ENCODE results near the gene NAXD. TPM values are rescaled to one million over a fixed set of nuclear protein-coding genes. Genes with fewer than 3 reads are reported as not detected.

NAXD gene
- total RNA-seq, 4 donors from 2014 or later: 20.4 to 25.8 (median 24.2) TPM

- TF ChIP-seq, protein P1, sequence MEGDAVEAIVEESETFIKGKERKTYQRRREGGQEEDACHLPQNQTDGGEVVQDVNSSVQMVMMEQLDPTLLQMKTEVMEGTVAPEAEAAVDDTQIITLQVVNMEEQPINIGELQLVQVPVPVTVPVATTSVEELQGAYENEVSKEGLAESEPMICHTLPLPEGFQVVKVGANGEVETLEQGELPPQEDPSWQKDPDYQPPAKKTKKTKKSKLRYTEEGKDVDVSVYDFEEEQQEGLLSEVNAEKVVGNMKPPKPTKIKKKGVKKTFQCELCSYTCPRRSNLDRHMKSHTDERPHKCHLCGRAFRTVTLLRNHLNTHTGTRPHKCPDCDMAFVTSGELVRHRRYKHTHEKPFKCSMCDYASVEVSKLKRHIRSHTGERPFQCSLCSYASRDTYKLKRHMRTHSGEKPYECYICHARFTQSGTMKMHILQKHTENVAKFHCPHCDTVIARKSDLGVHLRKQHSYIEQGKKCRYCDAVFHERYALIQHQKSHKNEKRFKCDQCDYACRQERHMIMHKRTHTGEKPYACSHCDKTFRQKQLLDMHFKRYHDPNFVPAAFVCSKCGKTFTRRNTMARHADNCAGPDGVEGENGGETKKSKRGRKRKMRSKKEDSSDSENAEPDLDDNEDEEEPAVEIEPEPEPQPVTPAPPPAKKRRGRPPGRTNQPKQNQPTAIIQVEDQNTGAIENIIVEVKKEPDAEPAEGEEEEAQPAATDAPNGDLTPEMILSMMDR (IDR thresholded peaks at IDR 0.05): no peak
- DNase-seq (ENCODE audit: low spot score): no peak
- ATAC-seq (ENCODE audit: low FRiP score): no peak
Observed at GRCh38 chr13:110610955-110611595, 4.3 kb upstream of the NAXD start.

DNA sequence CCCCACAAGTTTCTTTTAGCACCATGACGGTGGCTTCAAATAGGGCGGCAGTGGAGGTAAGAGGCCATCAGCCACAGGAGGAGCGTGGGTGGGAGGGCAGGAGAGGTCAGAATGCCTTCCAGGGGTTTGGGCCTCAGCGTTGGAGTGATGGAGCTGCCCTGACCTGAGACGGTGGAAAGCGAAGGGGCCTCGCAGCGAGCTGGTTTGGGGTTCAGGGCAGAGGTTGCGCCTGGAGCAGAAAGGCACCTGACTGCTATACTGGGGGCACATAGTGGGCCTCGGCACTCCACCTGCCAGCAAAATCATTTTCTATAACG lies 382 bp upstream of the NAXD start:
- ATAC-seq (ENCODE audit: low FRiP score): no peak
- TF ChIP-seq, protein P1 (IDR thresholded peaks at IDR 0.05): no peak
- no peak for DNase-seq (ENCODE audit: low spot score)

- TF ChIP-seq, protein P1 (IDR thresholded peaks at IDR 0.05): no peak
- DNase-seq (ENCODE audit: low spot score) (no peak), ATAC-seq (ENCODE audit: low FRiP score) (peak; percentile 63)
Observed at GRCh38 chr13:110616103-110617101, 1.1 kb downstream of the NAXD start.

- DNase-seq (ENCODE audit: low spot score): no peak
- peak; percentile 30 for ATAC-seq (ENCODE audit: low FRiP score)
Observed at GRCh38 chr13:110617321-110618072, 2.2 kb downstream of the NAXD start.

GRCh38 chr13:110618167-110618566 lies 2.8 kb downstream of the NAXD start:
- DNase-seq (ENCODE audit: low spot score): no peak
- TF ChIP-seq, protein P1 (IDR thresholded peaks at IDR 0.05): no peak
- no peak for ATAC-seq (ENCODE audit: low FRiP score)

More at GRCh38 chr13:110617321-110618072, 2.2 kb downstream of the NAXD start:
- TF ChIP-seq, protein P1 (IDR thresholded peaks at IDR 0.05): no peak

DNA sequence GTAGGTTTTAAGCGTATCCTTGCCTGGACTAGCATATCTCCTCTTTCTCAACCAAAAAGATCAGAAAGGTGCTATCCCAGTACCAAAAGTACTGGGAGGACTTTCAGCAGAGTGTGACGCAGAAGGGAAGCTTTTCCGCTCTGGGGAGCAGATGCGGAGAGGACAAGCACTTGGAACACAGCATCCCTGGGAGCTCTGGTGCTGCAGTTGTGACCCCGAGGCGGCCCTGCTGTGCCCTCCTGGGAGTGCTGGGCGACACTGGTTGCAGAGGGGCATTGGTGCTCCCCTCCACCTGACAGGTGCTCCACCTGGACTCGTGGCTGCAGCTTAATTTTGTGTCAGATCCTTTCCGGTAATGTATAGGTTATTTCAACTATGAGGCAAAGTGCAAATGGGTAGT lies 3.4 kb downstream of the NAXD start:
- ATAC-seq (ENCODE audit: low FRiP score) (no peak), DNase-seq (ENCODE audit: low spot score) (no peak)
- TF ChIP-seq, protein P1 (IDR thresholded peaks at IDR 0.05): no peak

All from omental fat pad (tissue), 4 donors.